Stimulated activated CD4-positive, alpha-beta T cell treated with anti-CD3 and anti-CD28 coated beads, Interleukin-2, amount 100 ng/mL, for 24 hours (primary cell): Measurements from ENCODE around the gene F9.
"Not testable (repeated sequence)": the region's sequence is repeated elsewhere in the genome, so short reads cannot be mapped to it uniquely, and the experiment has no call there.

Experiments used
- DNase-seq, 2 donors: peaks; one replicate each; pipeline ENCODE4 v3.0.0-alpha.2; 2020

The F9 gene

DNA sequence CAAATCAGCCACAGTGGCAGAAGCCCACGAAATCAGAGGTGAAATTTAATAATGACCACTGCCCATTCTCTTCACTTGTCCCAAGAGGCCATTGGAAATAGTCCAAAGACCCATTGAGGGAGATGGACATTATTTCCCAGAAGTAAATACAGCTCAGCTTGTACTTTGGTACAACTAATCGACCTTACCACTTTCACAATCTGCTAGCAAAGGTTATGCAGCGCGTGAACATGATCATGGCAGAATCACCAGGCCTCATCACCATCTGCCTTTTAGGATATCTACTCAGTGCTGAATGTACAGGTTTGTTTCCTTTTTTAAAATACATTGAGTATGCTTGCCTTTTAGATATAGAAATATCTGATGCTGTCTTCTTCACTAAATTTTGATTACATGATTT is at the start of gene F9:
F9 (plus strand) TSS at position 190 of the 400 bp plus-strand sequence; CDS start at position 216, 26 bp downstream.
- no peak for DNase-seq

- DNase-seq, result no peak
Observed at GRCh38 chrX:139483699-139484098, 46.8 kb upstream of the F9 start.

DNA sequence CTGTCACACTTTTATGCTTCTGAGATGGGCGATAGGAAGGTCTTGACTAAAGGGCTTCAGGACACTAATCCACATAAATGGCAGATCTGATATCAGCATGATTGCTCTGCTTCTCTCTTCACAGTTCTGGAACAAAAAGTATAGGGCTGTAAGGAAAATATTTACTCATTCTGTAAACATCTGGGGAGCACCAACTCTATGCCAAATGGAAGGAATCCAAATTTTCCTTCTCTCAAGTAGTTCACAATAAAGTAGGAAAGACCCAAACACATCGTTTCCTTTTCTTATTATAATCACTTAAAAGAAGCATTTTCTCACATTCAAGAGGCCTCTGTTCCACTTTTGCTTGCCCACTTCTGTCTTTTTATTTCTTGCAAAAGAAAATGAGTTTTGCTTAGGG is 45.9 kb upstream of the F9 start:
- no peak for DNase-seq

DNA sequence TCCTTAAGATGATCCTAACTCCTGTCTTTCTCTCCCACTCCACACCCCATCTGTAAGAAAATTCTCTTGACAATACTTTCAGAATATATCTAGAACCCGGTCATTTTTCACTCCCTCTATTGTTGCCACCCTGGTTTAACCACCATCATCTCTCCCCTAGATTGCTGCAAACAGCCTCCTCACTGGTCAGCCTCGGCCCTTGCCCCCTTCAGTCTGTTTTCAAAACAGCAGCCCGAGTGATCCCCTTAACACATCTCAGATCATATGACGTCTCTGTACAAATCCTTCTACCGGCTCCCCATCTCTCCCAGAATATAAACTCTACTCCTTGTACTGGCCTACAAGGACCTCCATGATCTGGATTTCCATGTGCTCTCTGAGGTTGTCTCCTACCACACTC is 35.2 kb upstream of the F9 start:
- DNase-seq, result no peak

DNA sequence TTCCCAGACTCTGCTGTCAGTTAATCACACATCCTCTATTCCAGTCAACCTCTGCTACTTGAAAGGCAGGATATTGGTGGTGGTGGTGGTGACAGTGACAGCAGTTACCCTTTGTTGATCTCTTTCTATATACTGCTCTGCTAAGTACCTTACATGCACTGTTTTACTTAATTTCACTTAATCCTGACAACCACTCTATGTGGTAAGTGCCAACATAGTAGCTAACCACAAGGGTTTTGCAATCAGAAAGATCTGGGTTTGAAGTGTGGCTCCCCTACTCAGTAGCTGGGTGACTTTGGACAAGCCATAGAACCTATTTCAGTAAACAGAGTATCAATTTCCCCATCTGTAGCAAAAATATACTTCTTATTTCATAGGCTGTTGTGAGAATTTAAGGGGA is 24.2 kb upstream of the F9 start:
- no peak for DNase-seq

DNA sequence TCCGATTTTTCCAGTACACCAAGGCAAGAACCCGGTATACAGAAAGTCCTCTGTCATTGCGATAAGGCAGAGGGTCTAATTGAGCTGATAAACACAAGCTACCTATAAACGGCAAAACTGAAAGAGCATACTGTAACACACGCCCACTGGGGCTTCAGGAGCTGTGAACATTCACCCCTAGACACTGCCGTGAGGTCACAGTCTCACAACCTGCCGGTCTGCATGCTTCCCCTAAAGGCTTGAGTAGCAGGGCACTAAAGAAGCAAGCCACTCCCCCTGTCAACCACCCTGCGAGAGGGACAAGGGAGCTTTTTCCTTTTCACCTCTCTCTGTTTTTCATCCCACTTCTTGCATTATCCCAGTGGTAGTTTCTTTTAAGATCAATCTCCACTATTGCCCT is 22.4 kb upstream of the F9 start:
- DNase-seq, result no peak

GRCh38 chrX:139518475-139518874 is 12.1 kb upstream of the F9 start:
- DNase-seq, result no peak

- DNase-seq, result not testable (repeated sequence)
Observed at GRCh38 chrX:139528829-139529228, 1.7 kb upstream of the F9 start.

DNA sequence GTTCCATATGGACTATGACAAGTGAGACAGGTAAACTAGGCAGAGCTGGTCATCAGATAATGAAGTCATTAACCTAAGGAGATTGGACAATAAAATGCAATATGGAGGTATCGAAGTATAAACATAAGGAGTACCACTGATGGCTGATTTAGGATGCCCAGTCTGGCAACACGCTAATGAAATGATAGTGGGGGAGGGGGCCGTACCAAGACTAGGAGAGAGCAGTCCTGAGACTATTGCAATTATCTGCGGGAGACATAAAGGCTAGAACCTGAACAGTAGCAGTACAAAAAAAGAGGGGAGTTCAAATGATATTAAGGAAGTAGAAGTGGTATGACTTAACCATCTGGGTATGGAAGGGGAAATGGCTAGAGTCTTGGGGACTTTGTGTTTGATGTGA is 2.3 kb downstream of the F9 start:
- no peak for DNase-seq

GRCh38 chrX:139533444-139533843 is 2.9 kb downstream of the F9 start:
- DNase-seq, result no peak

GRCh38 chrX:139538907-139539790 is 8.6 kb downstream of the F9 start:
- no peak for DNase-seq

DNA sequence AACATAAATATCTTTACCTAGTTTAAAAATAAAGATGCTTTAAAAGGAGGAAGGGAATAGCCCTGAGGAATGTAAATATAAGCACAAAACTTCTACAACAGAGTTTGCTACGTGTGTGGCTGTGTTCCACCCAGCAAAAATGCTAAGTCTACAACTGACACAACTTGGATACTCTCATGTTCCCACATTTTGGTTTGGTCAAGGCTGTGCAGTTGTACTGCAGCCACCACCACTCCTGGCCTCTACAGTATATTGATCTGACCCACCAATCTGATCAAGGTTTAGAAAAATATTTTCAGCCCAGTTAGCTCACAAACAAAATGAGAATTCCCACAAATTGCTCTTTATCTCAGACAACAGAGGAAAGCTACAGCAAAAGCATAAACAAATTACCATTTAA is 12.1 kb downstream of the F9 start:
- no peak for DNase-seq

DNA sequence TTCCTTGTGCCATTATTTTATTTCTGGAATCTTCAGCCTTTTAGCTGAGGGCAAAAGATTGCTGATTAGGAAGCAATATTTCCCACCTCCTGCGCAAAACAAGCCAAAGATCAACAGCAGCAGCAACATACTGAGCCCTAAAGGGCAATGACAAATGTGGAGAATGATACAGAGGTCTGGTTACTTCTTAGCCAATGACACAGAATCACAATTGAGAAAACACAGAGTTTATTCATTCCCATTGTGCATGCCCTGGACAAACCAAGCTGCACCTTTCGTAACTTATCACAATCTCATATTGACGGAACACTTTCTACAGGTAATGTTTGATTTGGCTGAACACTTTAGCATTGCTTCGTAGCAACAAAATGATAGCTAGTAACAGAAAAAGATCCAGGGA is 13.4 kb downstream of the F9 start:
- DNase-seq, result no peak

- no peak for DNase-seq
Observed at GRCh38 chrX:139544591-139544990, 14.1 kb downstream of the F9 start.

GRCh38 chrX:139554376-139554775 is 23.8 kb downstream of the F9 start:
- DNase-seq, result no peak

DNA sequence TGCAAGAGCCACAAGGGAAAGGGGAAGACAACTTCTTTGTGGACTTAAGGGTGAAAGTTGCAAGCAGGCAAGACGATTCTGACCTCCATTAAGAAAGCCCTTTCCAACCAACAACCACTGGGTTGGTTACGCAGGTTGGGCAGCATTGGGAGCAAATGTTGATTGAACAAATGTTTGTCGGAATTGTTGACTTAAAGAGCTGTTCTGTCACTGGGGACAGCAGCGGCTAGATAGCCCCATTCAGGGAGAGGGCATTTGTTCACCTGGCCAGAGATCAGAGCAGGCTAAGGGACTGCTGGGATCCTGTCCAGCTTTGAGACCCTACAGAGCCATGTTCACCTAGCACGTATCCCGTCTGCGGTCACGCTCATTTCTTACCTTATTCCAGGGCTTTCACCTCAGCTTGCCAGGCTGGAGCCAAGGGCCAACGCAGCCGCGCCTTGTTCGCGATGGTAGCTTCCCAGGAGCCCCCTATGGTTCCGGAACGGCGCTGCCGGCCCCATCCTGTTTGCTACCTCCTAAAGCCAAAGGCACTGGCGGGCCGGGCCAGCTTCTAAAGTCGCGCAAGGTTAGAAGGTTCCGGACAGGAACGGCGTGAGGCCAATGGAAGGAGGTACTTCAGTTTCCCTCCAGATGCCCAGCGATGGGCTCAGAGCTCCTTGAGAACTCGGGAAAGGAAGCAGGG is 24.6 kb downstream of the F9 start:
- DNase-seq, result no peak

GRCh38 chrX:139559383-139560042 is 29.0 kb downstream of the F9 start:
- no peak for DNase-seq

DNA sequence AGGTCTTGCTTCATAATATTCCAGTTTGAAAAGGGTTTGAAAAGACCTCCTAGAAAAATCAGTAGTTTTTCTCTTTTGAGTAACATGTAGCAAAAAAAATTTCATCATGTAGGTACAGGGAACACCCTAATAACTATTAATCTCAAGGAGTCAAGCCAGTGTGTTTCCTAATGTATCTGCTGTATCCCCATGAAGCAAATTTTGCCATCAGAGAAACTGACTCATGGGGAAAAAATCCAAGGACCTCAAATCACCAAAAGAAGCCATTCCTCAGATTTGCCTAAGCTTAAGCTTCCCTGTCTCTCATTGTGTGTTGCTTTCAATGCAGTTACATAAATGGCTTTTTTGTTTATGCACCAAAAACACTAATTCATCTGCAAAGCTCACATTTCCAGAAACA is 29.7 kb downstream of the F9 start:
- no peak for DNase-seq

GRCh38 chrX:139563251-139563650 is 32.7 kb downstream of the F9 start:
- no peak for DNase-seq

DNA sequence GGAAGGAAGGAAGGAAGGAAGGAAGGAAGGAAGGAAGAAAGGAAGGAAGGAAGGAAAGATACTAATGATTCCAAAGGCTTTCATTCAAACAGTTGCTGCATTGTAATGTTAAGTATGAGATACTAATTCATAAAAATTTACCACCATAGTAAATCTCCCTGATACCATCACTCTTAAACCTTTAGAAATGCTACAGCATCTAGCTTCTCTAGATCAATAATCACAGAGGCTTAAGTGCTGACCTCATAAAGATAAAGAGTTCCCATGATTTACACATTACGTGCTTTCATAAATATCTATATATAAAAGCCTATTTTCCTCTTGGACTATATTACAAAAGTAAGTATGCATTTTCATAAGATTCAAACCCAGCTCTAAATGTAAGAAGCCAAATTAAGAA is 36.4 kb downstream of the F9 start:
- no peak for DNase-seq

DNA sequence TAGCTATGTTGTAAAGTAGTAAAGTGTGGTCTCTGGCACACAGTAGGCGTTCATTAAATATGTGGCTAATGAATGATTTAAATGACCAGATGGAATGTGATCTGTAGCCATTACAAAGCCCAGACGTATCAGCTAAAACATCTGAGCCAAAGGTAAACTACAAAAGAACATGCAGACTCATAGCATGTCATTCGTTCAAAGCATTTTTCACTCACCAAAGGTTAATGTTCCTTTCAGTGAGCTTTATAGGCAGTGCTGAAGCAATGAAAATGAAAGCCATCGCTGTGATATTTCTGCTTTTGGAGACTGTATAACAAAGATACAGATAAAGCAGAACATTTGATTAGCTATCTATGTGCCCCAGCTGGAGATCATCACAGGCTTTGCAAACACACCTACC is 50.5 kb downstream of the F9 start:
- no peak for DNase-seq

GRCh38 chrX:139585613-139586012 is 55.1 kb downstream of the F9 start:
- no peak for DNase-seq

DNA sequence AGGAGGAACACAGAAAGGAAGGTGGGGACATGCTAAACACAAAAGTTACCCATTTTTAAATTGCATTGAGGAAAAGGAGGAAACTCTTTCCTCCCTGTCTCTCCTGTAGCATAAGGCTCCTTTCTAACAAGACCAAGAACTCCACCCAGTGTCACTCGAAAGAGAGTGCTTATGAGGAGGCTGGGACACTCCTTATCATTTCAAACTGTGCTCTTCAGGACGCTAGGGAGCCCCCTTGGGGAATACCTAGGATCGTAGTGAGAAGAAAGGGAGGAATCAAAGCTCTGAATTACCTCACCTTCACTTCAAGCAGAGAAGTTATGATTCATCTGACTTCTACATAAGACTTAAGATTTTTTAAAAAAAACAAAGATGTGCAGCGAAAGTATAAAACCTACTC is 65.5 kb downstream of the F9 start:
- DNase-seq, result no peak

- no peak for DNase-seq
Observed at GRCh38 chrX:139600105-139600504, 69.6 kb downstream of the F9 start.
